HG03342 (cell line): Measurements from ENCODE around the gene OSR1.

Experiments used
- ATAC-seq: cut with Tn5 transposase; IDR thresholded peaks from one replicate; pipeline ENCODE4 v1.9.1; 2021; ENCODE audit warnings: mild to moderate bottlenecking, moderate library complexity; ENCODE audit not compliant: unreplicated experiment

OSR1 gene

GRCh38 chr2:19359456-19359855 is 1.0 kb upstream of the OSR1 start:
- no peak for ATAC-seq

GRCh38 chr2:19359021-19359357 is 566 bp upstream of the OSR1 start:
- no peak for ATAC-seq

- ATAC-seq = no peak
These were observed 801 bp downstream of the OSR1 start for GRCh38 chr2:19357402-19358241.

GRCh38 chr2:19356545-19357401 is 1.6 kb downstream of the OSR1 start:
- ATAC-seq = no peak

- ATAC-seq = no peak
These were observed 2.4 kb downstream of the OSR1 start for GRCh38 chr2:19355931-19356544.

GRCh38 chr2:19355416-19355821 is 3.0 kb downstream of the OSR1 start:
- ATAC-seq = no peak

GRCh38 chr2:19355014-19355405 is 3.4 kb downstream of the OSR1 start:
- ATAC-seq = no peak

- no peak for ATAC-seq
These were observed 4.7 kb downstream of the OSR1 start for GRCh38 chr2:19353721-19354050.

GRCh38 chr2:19352946-19353720 is 5.3 kb downstream of the OSR1 start:
- ATAC-seq = no peak

- ATAC-seq = no peak
These were observed 6.3 kb downstream of the OSR1 start for GRCh38 chr2:19351899-19352697.

- ATAC-seq = no peak
These were observed 6.9 kb downstream of the OSR1 start for GRCh38 chr2:19351499-19351898.

- no peak for ATAC-seq
These were observed 7.6 kb downstream of the OSR1 start for GRCh38 chr2:19350678-19351401.

GRCh38 chr2:19349911-19350677 is 8.3 kb downstream of the OSR1 start:
- ATAC-seq = no peak

GRCh38 chr2:19348692-19349091 is 9.7 kb downstream of the OSR1 start:
- no peak for ATAC-seq

GRCh38 chr2:19347619-19348562 is 10.5 kb downstream of the OSR1 start:
- peak; percentile 89 for ATAC-seq

- peak; percentile 10 for ATAC-seq
These were observed 11.3 kb downstream of the OSR1 start for GRCh38 chr2:19346983-19347618.

GRCh38 chr2:19337742-19338141 is 20.7 kb downstream of the OSR1 start:
- no peak for ATAC-seq
